PC-9 (cell line): ENCODE data around the gene PPP2R2B. TPM values are rescaled to one million over a fixed set of nuclear protein-coding genes. Genes with fewer than 3 reads are reported as not detected.

Experiments used
- BruUV-seq: library from RNA; stranded (reverse); fragments of 400-500 nt; replicated peaks from 2 replicates; lab custom pipeline; 2021; lab: Mats Ljungman, UMichigan
- CTCF ChIA-PET: fragments of 300-600 bp; sonication (Branson Sonifier 250); formaldehyde crosslinking; loops from one replicate; lab custom pipeline; 2022; ENCODE audit warnings: antibody characterized with exemption; lab: Charles Lee
- POLR2A ChIA-PET: fragments of 300-600 bp; sonication (Branson Sonifier 250); formaldehyde crosslinking; loops from one replicate; lab custom pipeline; 2022; ENCODE audit warnings: antibody characterized with exemption; ENCODE audit not compliant: unreplicated experiment; lab: Charles Lee
- DNase-seq, 2 experiments: peaks; one replicate each; pipeline versions ENCODE4 v3.0.0 to v3.0.0-alpha.2; 2015 to 2022; ENCODE audit warnings: mixed read lengths in 1 of 2
- H2AFZ ChIP-seq: fragments of 200-600 bp; sonication (generic); 2 replicates; pipeline ENCODE4 v1.8.1; 2017; ENCODE audit warnings: antibody characterized with exemption
- H3F3A ChIP-seq: fragments of 200-600 bp; sonication (generic); 2 replicates; pipeline ENCODE4 v1.8.1; 2017; ENCODE audit warnings: antibody characterized with exemption, mild to moderate bottlenecking, low read depth; ENCODE audit not compliant: insufficient read depth
- H3K27ac ChIP-seq: fragments of 200-600 bp; sonication (generic); 2 replicates; pipeline ENCODE4 v1.6.1; 2016; ENCODE audit warnings: mixed run types
- H3K27me3 ChIP-seq: fragments of 200-600 bp; sonication (generic); 2 replicates; pipeline ENCODE4 v1.6.1; 2016; ENCODE audit warnings: low read depth, mixed run types; ENCODE audit not compliant: insufficient read depth
- H3K36me3 ChIP-seq: fragments of 200-600 bp; sonication (generic); 2 replicates; pipeline ENCODE4 v1.6.1; 2016; ENCODE audit warnings: low read depth, mixed run types
- H3K4me1 ChIP-seq: fragments of 200-600 bp; sonication (generic); replicated peaks from 2 replicates; pipeline ENCODE4 v1.6.1; 2016; ENCODE audit warnings: mixed run types; ENCODE audit not compliant: insufficient read depth
- H3K4me2 ChIP-seq: fragments of 200-600 bp; sonication (generic); 2 replicates; pipeline ENCODE4 v1.6.1; 2017; ENCODE audit warnings: mixed run types
- H3K4me3 ChIP-seq: fragments of 200-600 bp; sonication (generic); 2 replicates; pipeline ENCODE4 v1.6.1; 2016; ENCODE audit warnings: mixed run types
- H3K79me2 ChIP-seq: fragments of 200-600 bp; sonication (generic); 2 replicates; pipeline ENCODE4 v1.6.1; 2017; ENCODE audit warnings: low read depth, mixed run types
- H3K9me2 ChIP-seq: fragments of 200-600 bp; sonication (generic); 2 replicates; pipeline ENCODE4 v1.8.1; 2017; ENCODE audit warnings: mild to moderate bottlenecking; ENCODE audit not compliant: insufficient read depth
- H3K9me3 ChIP-seq: fragments of 200-600 bp; sonication (generic); 2 replicates; pipeline ENCODE4 v1.8.1; 2016; ENCODE audit warnings: low read depth; ENCODE audit not compliant: insufficient read depth
- H4K20me1 ChIP-seq: fragments of 200-600 bp; sonication (generic); 2 replicates; pipeline ENCODE4 v1.8.1; 2017; ENCODE audit not compliant: insufficient read depth
- CTCF ChIP-seq: fragments of 200-600 bp; sonication (generic); conservative IDR thresholded peaks from 2 replicates; pipeline ENCODE4 v1.6.1; 2017; ENCODE audit warnings: mixed run types, antibody characterized with exemption, mild to moderate bottlenecking, moderate library complexity
- EZH2 ChIP-seq: fragments of 200-600 bp; sonication (generic); IDR thresholded peaks from 2 replicates; pipeline ENCODE4 v1.8.0; 2017; ENCODE audit warnings: antibody characterized with exemption, low read depth
- intact Hi-C: fragments of 100-400 bp; cut with micrococcal nuclease; formaldehyde crosslinking; loops from one replicate; pipeline ENCODE4 v1.10.0; 2022; ENCODE audit not compliant: unreplicated experiment
- total RNA-seq: library from RNA; stranded (reverse); gene quantifications from 2 replicates; pipeline ENCODE4 v1.2.3, GENCODE V29; 2021

PPP2R2B gene
- total RNA-seq, 1 experiment from 2014 or later: not detected

GRCh38 chr5:146751781-146752401 lies 126.7 kb downstream of the PPP2R2B start:
- peaks cover 5% of the 10 kb centered on the region; the same call in 1 of the 2 replicates for H3K27me3 ChIP-seq
- no peaks in the 10 kb centered on the region for H3K79me2 ChIP-seq
- no TSS peak for BruUV-seq
- H3K4me2 ChIP-seq: no peak overlapping the region
- POLR2A ChIA-PET: no interaction called here
- H3K27ac ChIP-seq: no peak overlapping the region
- no peaks in the 10 kb centered on the region for H3K9me3 ChIP-seq
- H3K4me3 ChIP-seq: no peak overlapping the region
- H3F3A ChIP-seq: no peaks in the 10 kb centered on the region
- TF ChIP-seq EZH2 (no peak), CTCF (no peak)
- no peaks in the 10 kb centered on the region for H3K4me1 ChIP-seq
- no peaks in the 10 kb centered on the region for H3K36me3 ChIP-seq
- no peak overlapping the region for H2AFZ ChIP-seq
- intact Hi-C loops: no loop called here
- H4K20me1 ChIP-seq: no peaks in the 10 kb centered on the region
- DNase-seq: no peak
- no peaks in the 10 kb centered on the region for H3K9me2 ChIP-seq
- CTCF ChIA-PET: no interaction called here

- CTCF ChIA-PET: no interaction called here
- no peaks in the 10 kb centered on the region for H3F3A ChIP-seq
- BruUV-seq: no TSS peak
- TF ChIP-seq EZH2: no peak
- no peak for TF ChIP-seq CTCF
- no peak overlapping the region for H3K27ac ChIP-seq
- H3K9me2 ChIP-seq: no peaks in the 10 kb centered on the region
- POLR2A ChIA-PET: no interaction called here
- H3K36me3 ChIP-seq: no peaks in the 10 kb centered on the region
- no peak overlapping the region for H3K4me2 ChIP-seq
- H2AFZ ChIP-seq: no peak overlapping the region
- H3K4me3 ChIP-seq: no peak overlapping the region
- H3K4me1 ChIP-seq: no peaks in the 10 kb centered on the region
- H3K27me3 ChIP-seq: no peaks in the 10 kb centered on the region; the same call in 1 of the 2 replicates
- no peak for DNase-seq
- no peaks in the 10 kb centered on the region for H3K79me2 ChIP-seq
- no peaks in the 10 kb centered on the region for H3K9me3 ChIP-seq
- intact Hi-C loops: no loop called here
- no peaks in the 10 kb centered on the region for H4K20me1 ChIP-seq
Observed at GRCh38 chr5:146751054-146751453, 127.5 kb downstream of the PPP2R2B start.

GRCh38 chr5:146748533-146748932 lies 130.0 kb downstream of the PPP2R2B start:
- intact Hi-C loops: no loop called here
- no peaks in the 10 kb centered on the region for H3K9me2 ChIP-seq
- H3K79me2 ChIP-seq: no peaks in the 10 kb centered on the region
- H3K4me3 ChIP-seq: no peak overlapping the region
- H3K27me3 ChIP-seq: no peaks in the 10 kb centered on the region
- no peaks in the 10 kb centered on the region for H3K36me3 ChIP-seq
- no peaks in the 10 kb centered on the region for H3F3A ChIP-seq
- no peaks in the 10 kb centered on the region for H3K4me1 ChIP-seq
- H4K20me1 ChIP-seq: no peaks in the 10 kb centered on the region
- no peaks in the 10 kb centered on the region for H3K9me3 ChIP-seq
- no TSS peak for BruUV-seq
- no peak for TF ChIP-seq CTCF
- H2AFZ ChIP-seq: no peak overlapping the region
- CTCF ChIA-PET: no interaction called here
- no peak overlapping the region for H3K4me2 ChIP-seq
- POLR2A ChIA-PET: no interaction called here
- DNase-seq: no peak
- no peak overlapping the region for H3K27ac ChIP-seq
